Calu3 (cell line): Measurements from ENCODE around the gene EMID1. TPM values are rescaled to one million over a fixed set of nuclear protein-coding genes. Genes with fewer than 3 reads are reported as not detected.

Source experiments
- BruUV-seq: library from RNA; stranded (reverse); fragments of 400-500 nt; replicated peaks from 2 replicates; lab custom pipeline; 2021; lab: Mats Ljungman, UMichigan
- CTCF ChIA-PET: fragments of 300-600 bp; sonication (Branson Sonifier 250); formaldehyde crosslinking; loops from one replicate; lab custom pipeline; 2022; ENCODE audit warnings: antibody characterized with exemption; lab: Charles Lee
- DNase-seq: peaks from one replicate; pipeline ENCODE4 v3.0.0; 2022
- H3K27ac Mint-ChIP-seq: one replicate; pipeline ENCODE4 v1.8.0; 2022; ENCODE audit warnings: mixed read lengths; ENCODE audit not compliant: unreplicated experiment
- H3K27me3 Mint-ChIP-seq: one replicate; pipeline ENCODE4 v1.8.0; 2022; ENCODE audit warnings: mixed read lengths; ENCODE audit not compliant: unreplicated experiment
- H3K36me3 Mint-ChIP-seq: one replicate; pipeline ENCODE4 v1.8.0; 2022; ENCODE audit warnings: mild to moderate bottlenecking, moderate library complexity, mixed read lengths; ENCODE audit not compliant: insufficient read depth, unreplicated experiment
- H3K4me1 Mint-ChIP-seq: one replicate; pipeline ENCODE4 v1.8.0; 2022; ENCODE audit warnings: mild to moderate bottlenecking, low read depth, mixed read lengths; ENCODE audit not compliant: unreplicated experiment
- H3K4me3 Mint-ChIP-seq: one replicate; pipeline ENCODE4 v1.8.0; 2022; ENCODE audit warnings: mild to moderate bottlenecking, low read depth, moderate library complexity, mixed read lengths; ENCODE audit not compliant: unreplicated experiment
- H3K9me3 Mint-ChIP-seq: one replicate; pipeline ENCODE4 v1.8.0; 2022; ENCODE audit warnings: low read depth, mixed read lengths; ENCODE audit not compliant: unreplicated experiment
- CTCF ChIP-seq: fragments of 200-600 bp; IDR thresholded peaks from one replicate; pipeline ENCODE4 v1.8.0; 2022; ENCODE audit warnings: antibody characterized with exemption; ENCODE audit not compliant: unreplicated experiment
- intact Hi-C: fragments of 100-400 bp; cut with micrococcal nuclease; formaldehyde crosslinking; loops from one replicate; pipeline ENCODE4 v1.10.0; 2022; ENCODE audit not compliant: unreplicated experiment
- total RNA-seq: library from RNA; stranded (reverse); gene quantifications from 2 replicates; pipeline ENCODE4 v1.2.3, GENCODE V29; 2022

Gene EMID1
- total RNA-seq, 1 experiment from 2014 or later = 1.1 TPM

GRCh38 chr22:29219881-29220670, 14.4 kb downstream of the EMID1 start:
- BruUV-seq = no TSS peak
- no peak for DNase-seq
- CTCF ChIA-PET = interaction anchor here (0.7 to 1.4 kb wide), 2 partner anchors 14 to 1225 kb away, joined by 4 read pairs; partner anchors contain the start of gene EMID1
- H3K9me3 Mint-ChIP-seq = no peaks in the 10 kb centered on the region
- no peak overlapping the region for H3K4me3 Mint-ChIP-seq
- TF ChIP-seq CTCF = no peak
- intact Hi-C loops = no loop called here
- no peaks in the 10 kb centered on the region for H3K4me1 Mint-ChIP-seq
- H3K27ac Mint-ChIP-seq = no peak overlapping the region
- peaks cover 74% of the 10 kb centered on the region for H3K27me3 Mint-ChIP-seq
- H3K36me3 Mint-ChIP-seq = no peaks in the 10 kb centered on the region

GRCh38 chr22:29224121-29224858, 18.6 kb downstream of the EMID1 start:
- Mint-ChIP-seq H3K36me3 (no peaks in the 10 kb centered on the region), H3K9me3 (no peaks in the 10 kb centered on the region), H3K27ac (no peak overlapping the region), H3K4me3 (no peak overlapping the region), H3K4me1 (no peaks in the 10 kb centered on the region), H3K27me3 (peaks cover 56% of the 10 kb centered on the region)
- intact Hi-C loops = no loop called here
- no TSS peak for BruUV-seq
- TF ChIP-seq CTCF = no peak
- CTCF ChIA-PET = interaction anchor here (0.6 kb wide), 1 partner anchor 91 kb away, joined by 4 read pairs; no protein-coding TSS in a partner anchor
- no peak for DNase-seq

- Mint-ChIP-seq H3K9me3 (no peaks in the 10 kb centered on the region), H3K36me3 (no peaks in the 10 kb centered on the region), H3K4me3 (no peak overlapping the region), H3K27ac (no peak overlapping the region), H3K4me1 (no peaks in the 10 kb centered on the region), H3K27me3 (peaks cover 50% of the 10 kb centered on the region)
- CTCF ChIA-PET = interaction anchor here (0.6 kb wide), 1 partner anchor 91 kb away, joined by 4 read pairs; no protein-coding TSS in a partner anchor
- BruUV-seq = no TSS peak
- DNase-seq = no peak
- no peak for TF ChIP-seq CTCF
- intact Hi-C loops = no loop called here
Observed at GRCh38 chr22:29224859-29225410, 19.2 kb downstream of the EMID1 start.

DNA sequence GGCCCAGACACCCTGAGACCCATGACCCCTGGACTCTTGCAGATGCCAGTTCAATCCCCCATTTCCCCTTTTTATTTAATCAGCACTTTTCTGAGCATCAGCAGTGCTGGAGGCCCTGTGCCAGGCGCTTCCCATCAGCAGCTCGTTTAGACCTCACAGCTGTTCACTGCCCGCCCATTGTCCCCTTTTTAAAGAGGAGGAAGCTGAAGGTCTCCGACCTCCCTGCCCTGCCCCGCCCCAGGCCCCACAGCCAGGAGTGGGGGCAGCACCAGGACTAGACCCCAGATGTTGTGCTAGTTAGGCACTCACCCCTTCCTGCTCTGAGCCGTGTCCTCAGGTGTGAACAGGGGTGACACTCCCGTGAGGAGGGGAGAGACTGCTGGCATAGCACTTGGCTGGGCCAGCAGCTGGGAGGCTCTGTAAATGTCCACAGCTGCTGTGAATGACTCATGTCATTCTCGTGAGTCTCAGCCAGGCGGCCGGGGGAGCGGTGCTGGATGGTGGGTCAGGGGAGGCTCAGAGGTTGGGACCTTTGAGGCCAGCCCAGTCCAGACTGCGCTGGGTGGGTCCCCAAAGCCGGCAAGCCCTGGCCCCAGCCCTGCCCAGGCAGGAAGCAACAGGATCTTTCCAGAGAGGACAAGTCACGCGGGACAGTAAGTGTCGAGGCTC, 19.9 kb downstream of the EMID1 start:
- no peak for TF ChIP-seq CTCF
- Mint-ChIP-seq H3K27ac (no peak overlapping the region), H3K9me3 (no peaks in the 10 kb centered on the region), H3K36me3 (no peaks in the 10 kb centered on the region), H3K4me3 (no peak overlapping the region), H3K27me3 (peaks cover 44% of the 10 kb centered on the region), H3K4me1 (no peaks in the 10 kb centered on the region)
- CTCF ChIA-PET = interaction anchor here (1.7 kb wide), 1 partner anchor 20 kb away, joined by 4 read pairs; no protein-coding TSS in a partner anchor
- BruUV-seq = no TSS peak
- DNase-seq = no peak
- intact Hi-C loops = no loop called here
